ENCODE results near the gene OR2T3.
"Not testable (repeated sequence)": the region's sequence is repeated elsewhere in the genome, so short reads cannot be mapped to it uniquely, and the experiment has no call there.

OR2T3 gene

GRCh38 chr1:248473051-248473450 is at the start of gene OR2T3:
Gene OR2T3 (plus strand): TSS chr1:248473351. CDS start chr1:248473351, 0 bp downstream.
- DNase-seq: not testable (repeated sequence)

GRCh38 chr1:248427526-248428191 is 45.5 kb upstream of the OR2T3 start:
- DNase-seq: not testable (repeated sequence)

- not testable (repeated sequence) for DNase-seq
These were observed 45.0 kb upstream of the OR2T3 start for GRCh38 chr1:248428192-248428533.

GRCh38 chr1:248431683-248432082 is 41.5 kb upstream of the OR2T3 start:
- not testable (repeated sequence) for DNase-seq

- DNase-seq: not testable (repeated sequence)
These were observed 41.0 kb upstream of the OR2T3 start for GRCh38 chr1:248432201-248432600.

- DNase-seq: not testable (repeated sequence)
These were observed 39.2 kb upstream of the OR2T3 start for GRCh38 chr1:248433811-248434415.

GRCh38 chr1:248434913-248435312 is 38.2 kb upstream of the OR2T3 start:
- DNase-seq: not testable (repeated sequence)

GRCh38 chr1:248436303-248436702 is 36.8 kb upstream of the OR2T3 start:
- not testable (repeated sequence) for DNase-seq

- not testable (repeated sequence) for DNase-seq
These were observed 34.5 kb upstream of the OR2T3 start for GRCh38 chr1:248438668-248439067.

GRCh38 chr1:248439283-248439682 is 33.9 kb upstream of the OR2T3 start:
- not testable (repeated sequence) for DNase-seq

- not testable (repeated sequence) for DNase-seq
These were observed 30.5 kb upstream of the OR2T3 start for GRCh38 chr1:248442500-248443277.

- not testable (repeated sequence) for DNase-seq
These were observed 28.5 kb upstream of the OR2T3 start for GRCh38 chr1:248444603-248445002.

GRCh38 chr1:248445399-248445798 is 27.8 kb upstream of the OR2T3 start, which contains the start of gene OR2T2:
Gene OR2T2 (plus strand): TSS chr1:248445637. CDS start chr1:248452798, 7,161 bp downstream.
- not testable (repeated sequence) for DNase-seq

- DNase-seq: not testable (repeated sequence)
These were observed 24.6 kb upstream of the OR2T3 start for GRCh38 chr1:248448409-248449074.

GRCh38 chr1:248449821-248450465 is 23.2 kb upstream of the OR2T3 start:
- DNase-seq: not testable (repeated sequence)

- not testable (repeated sequence) for DNase-seq
These were observed 22.5 kb upstream of the OR2T3 start for GRCh38 chr1:248450466-248451145.

- not testable (repeated sequence) for DNase-seq
These were observed 19.5 kb upstream of the OR2T3 start for GRCh38 chr1:248453619-248454018.

GRCh38 chr1:248455045-248455444 is 18.1 kb upstream of the OR2T3 start:
- not testable (repeated sequence) for DNase-seq

GRCh38 chr1:248456635-248457034 is 16.5 kb upstream of the OR2T3 start:
- DNase-seq: not testable (repeated sequence)

- DNase-seq: not testable (repeated sequence)
These were observed 14.0 kb upstream of the OR2T3 start for GRCh38 chr1:248459117-248459516.

- no peak for DNase-seq
These were observed 2.0 kb upstream of the OR2T3 start for GRCh38 chr1:248471154-248471553.

- not testable (repeated sequence) for DNase-seq
These were observed 1.0 kb upstream of the OR2T3 start for GRCh38 chr1:248472111-248472510.

Measured in COR-L47 (cell line).